K562 (cell line): ENCODE data around the gene ACADSB. TPM values are rescaled to one million over a fixed set of nuclear protein-coding genes. Genes with fewer than 3 reads are reported as not detected.

Source experiments
- ATAC-seq: fragments of 200-7000 bp; cut with Tn5 transposase; 3 replicates; pipeline ENCODE4 v1.9.1; 2020; ENCODE audit warnings: moderate library complexity
- BruUV-seq: library from RNA; stranded (reverse); fragments of 400-500 nt; replicated peaks from 2 replicates; lab custom pipeline; 2021; lab: Mats Ljungman, UMichigan
- CTCF ChIA-PET: fragments of 300-600 bp; formaldehyde crosslinking; extraction: SDS; loops from one replicate; lab custom pipeline; 2021; ENCODE audit warnings: low intra/inter-chr PET ratio; lab: Yijun Ruan, JAX
- POLR2A ChIA-PET: fragments of 300-600, 350-650 bp; sonication (Branson Sonifier 250); formaldehyde crosslinking; extraction: SDS; loops from one replicate; lab custom pipeline; 2021; ENCODE audit warnings: antibody characterized with exemption, inconsistent platforms; lab: Yijun Ruan, JAX
- DNase-seq, 4 experiments: peaks; one replicate each; pipeline versions ENCODE4 v3.0.0 to v3.0.0-alpha.2; 2011 to 2018; ENCODE audit warnings: low spot score in 3 of 4, mixed read lengths in 3 of 4; ENCODE audit errors: extremely low read depth in 1 of 4
- FAIRE-seq: peaks from 2 replicates; lab custom pipeline; 2011; peaks lifted over from hg19 to GRCh38; lab: Jason Lieb, UNC
- H2AFZ ChIP-seq: 2 replicates; pipeline ENCODE4 v1.6.0; 2011; ENCODE audit warnings: low read depth, low read length, control low read depth, inconsistent platforms
- H3K27ac ChIP-seq: fragments of 200-600 bp; 3 replicates; pipeline ENCODE4 v1.8.0; 2011; ENCODE audit warnings: low read depth, mild to moderate bottlenecking, control low read depth, inconsistent platforms, low read length, moderate library complexity, mixed read lengths; ENCODE audit errors: extremely low read depth
- H3K27me3 ChIP-seq, 2 experiments: fragments of 300-600 bp in 1 of 2; 2 replicates in 1 of 2; 3 replicates in 1 of 2; pipeline versions ENCODE4 v1.6.0 to v1.8.0; 2011; ENCODE audit warnings: inconsistent platforms in 2 of 2, low read length in 2 of 2, mild to moderate bottlenecking in 1 of 2, mixed read lengths in 1 of 2, moderate library complexity in 1 of 2; ENCODE audit not compliant: control insufficient read depth in 2 of 2, insufficient read depth in 2 of 2
- H3K36me3 ChIP-seq: fragments of 300-600 bp; 3 replicates; pipeline ENCODE4 v1.8.0; 2011; ENCODE audit warnings: mild to moderate bottlenecking, low read length, inconsistent platforms; ENCODE audit not compliant: control insufficient read depth, insufficient read depth
- H3K4me1 ChIP-seq, 2 experiments: fragments of 200-600 bp in 1 of 2; replicated peaks in 1 of 2; 2 replicates in 1 of 2; 3 replicates in 1 of 2; pipeline versions ENCODE4 v1.5.1 to v1.8.0; 2011; ENCODE audit warnings: inconsistent platforms in 2 of 2, low read length in 2 of 2, mild to moderate bottlenecking in 1 of 2, mixed read lengths in 1 of 2, moderate library complexity in 1 of 2; ENCODE audit not compliant: control insufficient read depth in 2 of 2, insufficient read depth in 2 of 2
- H3K4me2 ChIP-seq: 2 replicates; pipeline ENCODE4 v1.6.1; 2011; ENCODE audit warnings: low read length, control low read depth, inconsistent platforms, mixed read lengths; ENCODE audit not compliant: insufficient read depth
- H3K4me3 ChIP-seq: fragments of 200-600 bp; sonication (generic), shearing (Covaris generic); 2 replicates; pipeline ENCODE4 v1.5.1; 2016; ENCODE audit warnings: control low read depth, inconsistent platforms
- H3K79me2 ChIP-seq: fragments of 200-600 bp; 3 replicates; pipeline ENCODE4 v1.8.0; 2011; ENCODE audit warnings: low read length, inconsistent platforms; ENCODE audit not compliant: control insufficient read depth, insufficient read depth
- H3K9ac ChIP-seq, 2 experiments: 2 replicates each; pipeline versions ENCODE4 v1.6.0 to v1.6.1; 2011; ENCODE audit warnings: low read depth in 2 of 2, low read length in 2 of 2, control low read depth in 1 of 2, inconsistent platforms in 1 of 2, mild to moderate bottlenecking in 1 of 2, mixed read lengths in 1 of 2; ENCODE audit not compliant: insufficient read depth in 1 of 2
- H3K9me1 ChIP-seq: one replicate; pipeline ENCODE4 v1.6.0; 2011; ENCODE audit warnings: inconsistent platforms, mild to moderate bottlenecking, low read length, moderate library complexity; ENCODE audit not compliant: control insufficient read depth, insufficient read depth
- H3K9me3 ChIP-seq: replicated peaks from 2 replicates; pipeline ENCODE4 v1.5.1; 2011; ENCODE audit warnings: low read depth, low read length, inconsistent platforms; ENCODE audit not compliant: control insufficient read depth, insufficient read depth
- H4K20me1 ChIP-seq: replicated peaks from 2 replicates; pipeline ENCODE4 v1.6.1; 2011; ENCODE audit warnings: low read length, inconsistent platforms, mixed read lengths; ENCODE audit not compliant: control insufficient read depth, insufficient read depth
- CEBPB ChIP-seq: fragments of 450-650 bp; IDR thresholded peaks from 2 replicates; pipeline ENCODE4 v1.6.1; 2016; ENCODE audit warnings: missing genetic modification characterization, missing compliant biosample characterization
- CEBPG ChIP-seq, 3 experiments: fragments of 200-800 bp in 1 of 3; sonication (Bioruptor generic) in 1 of 3; sonication (generic) in 1 of 3; formaldehyde crosslinking in 1 of 3; IDR thresholded peaks in 2 of 3; conservative IDR thresholded peaks in 1 of 3; 2 replicates each; pipeline versions ENCODE4 v1.6.1 to v1.8.0; 2016 to 2022; ENCODE audit warnings: missing compliant biosample characterization in 2 of 3, missing genetic modification characterization in 2 of 3, mild to moderate bottlenecking in 1 of 3, missing genetic modification reagents in 1 of 3
- CXXC5 ChIP-seq: fragments of 250-450 bp; sonication (Bioruptor Pico); IDR thresholded peaks from 2 replicates; pipeline ENCODE4 v1.8.0; 2022; ENCODE audit warnings: inconsistent platforms, mild to moderate bottlenecking, moderate library complexity
- EHMT2 ChIP-seq: fragments of 450-650 bp; IDR thresholded peaks from 2 replicates; pipeline ENCODE4 v1.6.1; 2018; ENCODE audit warnings: antibody characterized with exemption
- FOSL1 ChIP-seq: fragments of 200-800 bp; sonication (Bioruptor generic); conservative IDR thresholded peaks from 2 replicates; pipeline ENCODE4 v1.6.1; 2016; ENCODE audit warnings: missing genetic modification characterization, missing compliant biosample characterization
- HDAC8 ChIP-seq: fragments of 450-650 bp; IDR thresholded peaks from 2 replicates; pipeline ENCODE4 v1.6.1; 2016; ENCODE audit warnings: mild to moderate bottlenecking, missing genetic modification characterization, moderate library complexity, missing compliant biosample characterization
- IRF9 ChIP-seq: fragments of 450-650 bp; IDR thresholded peaks from 2 replicates; pipeline ENCODE4 v1.6.1; 2016; ENCODE audit warnings: missing biosample characterization, missing genetic modification characterization
- TRIM24 ChIP-seq, 2 experiments: fragments of 450-650 bp; IDR thresholded peaks; 2 replicates each; pipeline ENCODE4 v1.6.1; 2016
- WGBS: fragments of 100-300 bp; shearing (Covaris generic); methylation state at CpG from one replicate; pipeline ENCODE4 v1.1.6; 2016; ENCODE audit warnings: low coverage, mixed read lengths; ENCODE audit not compliant: insufficient coverage; ENCODE audit errors: missing lambda C conversion rate; 5-methylcytosine and 5-hydroxymethylcytosine counted together
- in situ Hi-C: fragments of 300-500 bp; cut with MboI; formaldehyde crosslinking; loops from 4 replicates; pipeline ENCODE4 v1.15.0; 2018; ENCODE audit warnings: inconsistent platforms, mixed read lengths
- intact Hi-C: fragments of 100-400 bp; cut with micrococcal nuclease; formaldehyde crosslinking; loops from 2 replicates; pipeline ENCODE4 v1.14.2; 2022
- polyA plus RNA-seq, 8 experiments: library from polyadenylated mRNA; depleted of rRNA in 4 of 8; stranded (reverse) in 5 of 8; unstranded in 3 of 8; fragments of >200 nt; fragmentation: Nextera tagmentation in 2 of 8; fragmentation: Illumina TruSeq in 1 of 8; extraction: Ambion mirVana in 2 of 8; extraction: Trizol in 1 of 8; gene quantifications; 2 replicates each; pipeline versions ENCODE4 v1.2.1 to v1.2.3, GENCODE V29; 2011 to 2014; ENCODE audit warnings: inconsistent platforms in 1 of 8, missing spikeins in 1 of 8
- total RNA-seq, 7 experiments: library from RNA; depleted of rRNA in 6 of 7; stranded (reverse); fragments of >200 nt in 6 of 7; fragmentation: Illumina TruSeq in 2 of 7; extraction: Trizol in 2 of 7; gene quantifications; 2 replicates each; pipeline versions ENCODE4 v1.2.1 to v1.2.3, GENCODE V29; 2011 to 2021; ENCODE audit warnings: low replicate concordance in 1 of 7
- TF ChIP-seq, protein P1 (sequence below), 2 experiments: fragments of 450-650 bp in 1 of 2; sonication (generic) in 1 of 2; formaldehyde crosslinking in 1 of 2; IDR thresholded peaks in 1 of 2; conservative IDR thresholded peaks in 1 of 2; 2 replicates each; pipeline versions ENCODE4 v1.6.1 to v1.8.1; 2016 to 2023; ENCODE audit warnings: mild to moderate bottlenecking in 2 of 2, moderate library complexity in 2 of 2, inconsistent platforms in 1 of 2, missing genetic modification reagents in 1 of 2

ACADSB gene
- total and polyA plus RNA-seq, 9 of the 15 experiments (the other 6 are each of a cell fraction or from before 2014, with no cell fraction given) = 2.9 to 9.1 (median 5.8) TPM

- no TSS peak for BruUV-seq
Measured at GRCh38 chr10:123062726-123063125, 53.9 kb downstream of the ACADSB start.

More at GRCh38 chr10:123062726-123063125, 53.9 kb downstream of the ACADSB start:
- FAIRE-seq = no peak
- H3K79me2 ChIP-seq = no peaks in the 10 kb centered on the region
- CTCF ChIA-PET = no interaction called here
- no peaks in the 10 kb centered on the region for H3K4me1 ChIP-seq
- 4% methylated on average over 10 of the region's 10 CpGs for WGBS
- TF ChIP-seq FOSL1 (tag) = 0 out of 2 replicates have a peak, but pooled peaks have one; percentile 39
- TF ChIP-seq EHMT2 = peak; percentile 51; the same call in 1 of the 2 replicates
- TF ChIP-seq, protein P1, sequence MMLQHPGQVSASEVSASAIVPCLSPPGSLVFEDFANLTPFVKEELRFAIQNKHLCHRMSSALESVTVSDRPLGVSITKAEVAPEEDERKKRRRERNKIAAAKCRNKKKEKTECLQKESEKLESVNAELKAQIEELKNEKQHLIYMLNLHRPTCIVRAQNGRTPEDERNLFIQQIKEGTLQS (IDR thresholded peaks at IDR 0.05) = peak; percentile 62; the same call in 1 of the 2 replicates
- TF ChIP-seq, protein P1 (CRISPR knock-in tag; conservative IDR thresholded peaks at IDR 0.05) = no peak
- TF ChIP-seq IRF9 = 0 out of 2 replicates have a peak, but pooled peaks have one; percentile 20
- peak; percentile 57 for TF ChIP-seq CEBPG (CRISPR knock-in tag; IDR thresholded peaks at IDR 0.05)
- peak; percentile 79 to 96 for TF ChIP-seq CEBPG (tag; conservative IDR thresholded peaks at IDR 0.05 in 1 of 2, IDR thresholded peaks at IDR 0.05 in 1 of 2)
- peak; percentile 35 to 75; a peak in 3 of 4 replicates for TF ChIP-seq TRIM24 (IDR thresholded peaks at IDR 0.05)
- no peak for TF ChIP-seq HDAC8 (tag)
- TF ChIP-seq CXXC5 (CRISPR knock-in tag) = no peak
- 0 out of 2 replicates have a peak, but pooled peaks have one; percentile 25 for TF ChIP-seq CEBPB (tag)
- H3K27ac ChIP-seq = no peak overlapping the region
- peaks cover 0 to 4% of the 10 kb centered on the region in 2 experiments; a peak in 3 of 5 replicates for H3K27me3 ChIP-seq
- no peak overlapping the region for H2AFZ ChIP-seq
- H3K4me3 ChIP-seq = no peak overlapping the region
- POLR2A ChIA-PET = no interaction called here
- H3K9me3 ChIP-seq = no peaks in the 10 kb centered on the region
- no peak overlapping the region for H3K4me2 ChIP-seq
- no peak for ATAC-seq
- no peak overlapping the region for H3K9ac ChIP-seq
- intact Hi-C loops (no loop called here), in situ Hi-C loops (no loop called here)
- DNase-seq = no peak
- no peaks in the 10 kb centered on the region for H3K9me1 ChIP-seq
- H4K20me1 ChIP-seq = no peaks in the 10 kb centered on the region
- H3K36me3 ChIP-seq = no peaks in the 10 kb centered on the region
